Gastrocnemius medialis (tissue), 4 donors: ENCODE measurements around the gene ATF7IP2. TPM values are rescaled to one million over a fixed set of nuclear protein-coding genes. Genes with fewer than 3 reads are reported as not detected.

Source experiments
- ATAC-seq, 2 donors: fragments of 150-250 bp; one replicate each; pipeline ENCODE4 v1.9.1; 2016
- DNase-seq, 2 donors: peaks; one replicate each; pipeline ENCODE4 v3.0.0-alpha.2; 2019
- H3K27ac ChIP-seq, 4 donors: fragments of 200-600 bp; sonication (generic); 1 replicate in 1 of 4; 2 replicates in 3 of 4; pipeline ENCODE4 v1.5.1; 2016 to 2018; ENCODE audit warnings: mild to moderate bottlenecking in 2 of 4, moderate library complexity in 1 of 4
- H3K27me3 ChIP-seq, 3 donors: fragments of 200-600 bp; sonication (generic) in 2 of 3; 1 replicate in 1 of 3; 2 replicates in 2 of 3; pipeline versions ENCODE4 v1.5.1 to v1.6.0; 2016 to 2019; ENCODE audit warnings: mild to moderate bottlenecking in 1 of 3, moderate library complexity in 1 of 3
- H3K36me3 ChIP-seq, 2 donors: fragments of 200-600 bp; sonication (generic) in 1 of 2; one replicate each; pipeline ENCODE4 v1.5.1; 2017 to 2018
- H3K4me1 ChIP-seq, 2 donors: fragments of 200-600 bp; sonication (generic) in 1 of 2; one replicate each; pipeline ENCODE4 v1.5.1; 2016 to 2017; ENCODE audit warnings: mild to moderate bottlenecking in 2 of 2
- H3K4me3 ChIP-seq, 4 donors: fragments of 200-600 bp; sonication (generic) in 3 of 4; 1 replicate in 1 of 4; 2 replicates in 3 of 4; pipeline ENCODE4 v1.5.1; 2016 to 2019; ENCODE audit warnings: mild to moderate bottlenecking in 2 of 4
- H3K9me3 ChIP-seq, 3 donors: fragments of 200-600 bp; sonication (generic) in 2 of 3; 1 replicate in 1 of 3; 2 replicates in 2 of 3; pipeline ENCODE4 v1.5.1; 2016 to 2019
- CTCF ChIP-seq, 5 experiments: fragments of 450-650 bp in 3 of 5; fragments of 200-600 bp in 2 of 5; sonication (generic) in 2 of 5; IDR thresholded peaks in 4 of 5; conservative IDR thresholded peaks in 1 of 5; 1 replicate in 4 of 5; 2 replicates in 1 of 5; pipeline ENCODE4 v1.5.1; 2016 to 2019; ENCODE audit warnings: antibody characterized with exemption in 5 of 5, mild to moderate bottlenecking in 3 of 5, moderate library complexity in 3 of 5
- POLR2A ChIP-seq, 2 donors: fragments of 450-650 bp; IDR thresholded peaks; one replicate each; pipeline ENCODE4 v1.6.1; 2017; ENCODE audit warnings: antibody characterized with exemption in 2 of 2, mild to moderate bottlenecking in 2 of 2, moderate library complexity in 2 of 2
- in situ Hi-C, 4 donors: fragments of 200-750 bp; cut with MboI; loops; one replicate each; pipeline versions ENCODE4 v1.15.0 to v1.8.0; 2017; ENCODE audit warnings: low sequenced_read_pairs in 4 of 4
- intact Hi-C: fragments of 100-400 bp; cut with DNase I; formaldehyde crosslinking; loops from one replicate; pipeline ENCODE4 v1.15.1; 2023; ENCODE audit warnings: low total_unique reads
- total RNA-seq, 4 donors: library from RNA; depleted of rRNA; stranded (reverse); fragments of >200 nt; gene quantifications; one replicate each; pipeline versions ENCODE4 v1.1.0 to v1.2.3, GENCODE V29; 2016

The ATF7IP2 gene
- total RNA-seq, 4 donors from 2014 or later = 0.73 to 2.5 (median 1.3) TPM

DNA sequence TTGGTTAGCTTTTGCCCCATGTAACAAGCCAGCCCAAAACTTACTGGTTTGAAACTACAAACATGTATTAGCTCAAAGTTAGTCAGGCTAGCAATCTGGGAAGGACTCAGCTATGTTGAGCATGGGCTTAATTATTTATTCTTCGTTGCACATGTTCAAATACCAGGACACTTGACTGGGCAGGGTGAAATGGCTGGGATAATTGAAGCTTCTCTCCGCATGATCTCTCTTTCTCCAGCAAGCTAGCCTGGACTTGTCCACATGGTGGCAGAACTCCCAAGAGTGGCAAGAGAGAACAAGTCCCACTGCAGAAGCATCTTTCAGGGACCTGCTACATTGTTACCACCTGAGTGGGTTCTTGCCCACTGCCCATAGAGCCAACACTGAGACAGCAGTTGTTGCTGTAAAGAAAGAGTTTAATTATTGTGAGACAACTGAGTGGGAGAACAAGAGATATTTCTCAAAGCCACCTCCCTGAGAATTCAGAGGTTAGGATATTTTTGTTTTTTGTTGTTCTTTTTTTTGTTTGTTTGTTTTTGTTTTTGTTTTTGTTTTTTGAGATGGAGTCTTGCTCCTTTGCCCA is 16.8 kb upstream of the ATF7IP2 start:
- in situ Hi-C loops (no loop called here), intact Hi-C loops (no loop called here)
- Histone ChIP-seq H3K4me1 (no peaks in the 10 kb centered on the region), H3K27ac (no peak overlapping the region), H3K9me3 (no peaks in the 10 kb centered on the region), H3K27me3 (no peaks in the 10 kb centered on the region), H3K4me3 (no peak overlapping the region), H3K36me3 (no peaks in the 10 kb centered on the region)
- DNase-seq (no peak), ATAC-seq (no peak)
- TF ChIP-seq CTCF (IDR thresholded peaks at IDR 0.05 in 4 of 5, conservative IDR thresholded peaks at IDR 0.05 in 1 of 5) (no peak), POLR2A (IDR thresholded peaks at IDR 0.05) (no peak)

DNA sequence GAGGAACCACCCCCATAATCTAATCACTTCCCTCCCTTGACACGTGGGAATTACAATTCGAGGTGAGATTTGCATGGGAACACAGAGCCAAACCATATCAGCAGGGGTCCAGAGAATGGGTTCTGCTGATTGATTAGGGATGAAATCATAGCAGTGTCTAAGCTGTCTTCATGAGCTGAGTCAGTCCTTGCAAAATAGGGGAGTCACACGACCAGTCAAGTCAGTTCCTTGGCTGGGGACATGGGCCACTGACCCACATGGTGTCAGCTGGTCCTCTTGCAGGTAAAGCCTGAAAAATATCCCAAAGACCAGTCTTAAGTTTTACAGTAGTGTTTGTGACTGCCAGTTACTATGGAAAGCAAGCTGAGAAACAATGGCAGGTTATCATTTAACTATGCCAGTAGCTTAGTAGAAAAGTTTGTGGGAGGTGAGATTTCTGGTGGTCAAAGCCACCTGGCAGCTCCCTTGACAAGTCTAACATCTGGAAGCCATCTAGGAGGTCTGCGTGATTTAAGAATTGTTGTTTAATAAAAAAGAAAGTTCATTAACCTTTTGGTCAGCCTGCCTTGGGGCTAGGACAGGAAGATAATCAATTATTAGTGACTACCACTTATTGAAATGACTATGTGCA is 15.7 kb upstream of the ATF7IP2 start:
- no peaks in the 10 kb centered on the region for H3K4me1 ChIP-seq
- no peak overlapping the region for H3K27ac ChIP-seq
- DNase-seq = no peak
- no peak overlapping the region for H3K4me3 ChIP-seq
- intact Hi-C loops (no loop called here), in situ Hi-C loops (no loop called here)
- no peaks in the 10 kb centered on the region for H3K27me3 ChIP-seq
- TF ChIP-seq POLR2A (IDR thresholded peaks at IDR 0.05) (no peak), CTCF (IDR thresholded peaks at IDR 0.05 in 4 of 5, conservative IDR thresholded peaks at IDR 0.05 in 1 of 5) (no peak)
- ATAC-seq = no peak
- H3K36me3 ChIP-seq = no peaks in the 10 kb centered on the region
- H3K9me3 ChIP-seq = no peaks in the 10 kb centered on the region

DNA sequence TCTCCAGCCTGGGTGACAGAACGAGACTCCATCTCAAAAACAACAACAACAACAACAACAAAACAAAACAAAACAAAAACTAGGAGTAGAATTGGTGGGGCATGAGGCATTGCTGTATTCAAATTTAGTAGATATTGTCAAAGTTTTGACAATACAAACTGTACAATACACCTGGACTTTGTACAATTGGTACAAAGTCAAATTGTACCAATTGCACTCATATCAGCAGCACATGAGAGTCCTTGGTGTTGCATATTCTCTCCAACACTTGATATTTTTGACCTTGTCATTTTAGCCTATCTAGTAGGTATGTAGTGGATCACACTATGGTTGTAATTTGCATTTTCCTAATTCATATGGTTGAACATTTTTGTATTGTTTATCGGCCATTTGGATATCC is 14.3 kb upstream of the ATF7IP2 start:
- intact Hi-C loops = no loop called here
- ATAC-seq = no peak
- DNase-seq = no peak
- no peaks in the 10 kb centered on the region for H3K27me3 ChIP-seq
- in situ Hi-C loops = no loop called here
- TF ChIP-seq CTCF (IDR thresholded peaks at IDR 0.05 in 4 of 5, conservative IDR thresholded peaks at IDR 0.05 in 1 of 5) = no peak
- TF ChIP-seq POLR2A (IDR thresholded peaks at IDR 0.05) = no peak
- no peaks in the 10 kb centered on the region for H3K4me1 ChIP-seq
- no peak overlapping the region for H3K27ac ChIP-seq
- no peak overlapping the region for H3K4me3 ChIP-seq
- no peaks in the 10 kb centered on the region for H3K36me3 ChIP-seq
- H3K9me3 ChIP-seq = no peaks in the 10 kb centered on the region

- no peak for TF ChIP-seq POLR2A (IDR thresholded peaks at IDR 0.05)
- no peak for TF ChIP-seq CTCF (IDR thresholded peaks at IDR 0.05 in 4 of 5, conservative IDR thresholded peaks at IDR 0.05 in 1 of 5)
- Histone ChIP-seq H3K4me3 (no peak overlapping the region), H3K27me3 (no peaks in the 10 kb centered on the region), H3K9me3 (no peaks in the 10 kb centered on the region), H3K36me3 (no peaks in the 10 kb centered on the region), H3K27ac (no peak overlapping the region), H3K4me1 (no peaks in the 10 kb centered on the region)
- DNase-seq (no peak), ATAC-seq (no peak)
- in situ Hi-C loops (no loop called here), intact Hi-C loops (no loop called here)
These were observed 12.3 kb upstream of the ATF7IP2 start for GRCh38 chr16:10373556-10373955.

GRCh38 chr16:10376229-10376628 is 9.6 kb upstream of the ATF7IP2 start:
- intact Hi-C loops (no loop called here), in situ Hi-C loops (no loop called here)
- no peak overlapping the region for H3K4me3 ChIP-seq
- no peaks in the 10 kb centered on the region for H3K4me1 ChIP-seq
- DNase-seq (no peak), ATAC-seq (no peak)
- H3K27ac ChIP-seq = no peak overlapping the region
- H3K9me3 ChIP-seq = no peaks in the 10 kb centered on the region
- no peaks in the 10 kb centered on the region for H3K36me3 ChIP-seq
- no peaks in the 10 kb centered on the region for H3K27me3 ChIP-seq
- no peak for TF ChIP-seq POLR2A (IDR thresholded peaks at IDR 0.05)
- no peak for TF ChIP-seq CTCF (IDR thresholded peaks at IDR 0.05 in 4 of 5, conservative IDR thresholded peaks at IDR 0.05 in 1 of 5)
